ENCODE measurements around the gene DOCK1. TPM values are rescaled to one million over a fixed set of nuclear protein-coding genes. Genes with fewer than 3 reads are reported as not detected.
A peak's percentile ranks its signal among the peaks of the same experiment; 100 is the strongest.

The DOCK1 gene
- total RNA-seq, 2 donors from 2014 or later = 72.4 to 89.3 TPM

DNA sequence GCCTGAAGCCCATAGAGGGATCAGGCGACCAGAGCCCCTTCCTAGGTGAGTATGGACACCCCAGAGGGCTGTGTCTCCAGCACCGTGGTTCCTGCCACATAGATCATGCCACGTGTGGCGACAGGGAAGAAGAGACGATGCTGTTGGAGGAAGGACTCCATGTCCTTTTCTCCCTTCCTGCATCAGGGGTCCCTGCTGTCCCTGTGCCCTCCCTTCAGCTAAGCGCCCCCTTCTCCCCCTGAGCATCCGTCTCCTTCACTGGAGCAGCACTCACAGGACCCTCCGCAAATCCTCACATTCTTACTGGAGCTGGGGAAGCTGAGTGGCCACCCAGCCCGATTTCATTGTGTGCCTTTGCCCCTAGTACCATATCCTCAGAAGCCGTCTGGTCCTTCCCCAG, 558.3 kb downstream of the DOCK1 start:
- Histone ChIP-seq H3K4me3 (ENCODE audit: low read length) (no peak overlapping the region), H3K9ac (ENCODE audit: extremely low read depth, low read length, poor library complexity, severe bottlenecking) (no peak overlapping the region), H3K27ac (ENCODE audit: low read depth, low read length) (no peak overlapping the region), H3K27me3 (ENCODE audit: control insufficient read depth, insufficient read depth, low read length, poor library complexity, severe bottlenecking) (no peaks in the 10 kb centered on the region), H3K36me3 (ENCODE audit: control insufficient read depth, insufficient read depth, low read length) (no peaks in the 10 kb centered on the region), H3K9me3 (ENCODE audit: control insufficient read depth, low read length) (no peaks in the 10 kb centered on the region), H3K4me1 (ENCODE audit: control insufficient read depth, insufficient read depth, low read length) (no peaks in the 10 kb centered on the region)
- H3K4me1 Mint-ChIP-seq = no peaks in the 10 kb centered on the region
- H3K4me3 Mint-ChIP-seq = no peak overlapping the region
- DNase-seq = no peak
- no peak overlapping the region for H3K27ac Mint-ChIP-seq
- 84 to 100% methylated on average over 3 to 10 of the region's 10 CpGs for WGBS, 2 experiments (ENCODE audit: insufficient coverage in 1 of 2, insufficient read length in 1 of 2)
- TF ChIP-seq, protein P1, sequence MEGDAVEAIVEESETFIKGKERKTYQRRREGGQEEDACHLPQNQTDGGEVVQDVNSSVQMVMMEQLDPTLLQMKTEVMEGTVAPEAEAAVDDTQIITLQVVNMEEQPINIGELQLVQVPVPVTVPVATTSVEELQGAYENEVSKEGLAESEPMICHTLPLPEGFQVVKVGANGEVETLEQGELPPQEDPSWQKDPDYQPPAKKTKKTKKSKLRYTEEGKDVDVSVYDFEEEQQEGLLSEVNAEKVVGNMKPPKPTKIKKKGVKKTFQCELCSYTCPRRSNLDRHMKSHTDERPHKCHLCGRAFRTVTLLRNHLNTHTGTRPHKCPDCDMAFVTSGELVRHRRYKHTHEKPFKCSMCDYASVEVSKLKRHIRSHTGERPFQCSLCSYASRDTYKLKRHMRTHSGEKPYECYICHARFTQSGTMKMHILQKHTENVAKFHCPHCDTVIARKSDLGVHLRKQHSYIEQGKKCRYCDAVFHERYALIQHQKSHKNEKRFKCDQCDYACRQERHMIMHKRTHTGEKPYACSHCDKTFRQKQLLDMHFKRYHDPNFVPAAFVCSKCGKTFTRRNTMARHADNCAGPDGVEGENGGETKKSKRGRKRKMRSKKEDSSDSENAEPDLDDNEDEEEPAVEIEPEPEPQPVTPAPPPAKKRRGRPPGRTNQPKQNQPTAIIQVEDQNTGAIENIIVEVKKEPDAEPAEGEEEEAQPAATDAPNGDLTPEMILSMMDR (conservative IDR thresholded peaks at IDR 0.05) = no peak
- H3K27me3 Mint-ChIP-seq (ENCODE audit: insufficient read depth) = no peaks in the 10 kb centered on the region
- peaks cover 11% of the 10 kb centered on the region for H3K9me3 Mint-ChIP-seq
- H3K36me3 Mint-ChIP-seq (ENCODE audit: low read depth) = no peaks in the 10 kb centered on the region

DNA sequence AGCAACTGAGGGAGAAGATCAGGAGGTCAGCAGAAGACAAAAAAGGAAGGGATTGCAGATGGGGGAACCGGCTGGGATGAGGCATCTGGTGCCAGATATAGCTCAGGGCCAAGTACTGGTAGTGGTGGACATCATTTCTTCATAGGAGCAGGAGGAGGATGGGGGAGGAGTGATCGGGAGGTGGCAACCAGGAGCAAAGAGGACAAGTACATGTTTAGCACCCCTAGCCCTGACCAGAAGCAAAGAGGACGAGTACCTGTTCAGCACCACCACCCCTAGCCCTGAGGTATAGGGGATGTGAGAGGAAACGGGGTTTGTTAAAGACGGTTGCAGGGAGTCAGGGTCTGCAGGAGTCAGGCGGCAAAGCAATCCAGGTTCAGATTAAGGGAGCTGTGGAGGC, 559.3 kb downstream of the DOCK1 start:
- H3K9me3 Mint-ChIP-seq = peaks cover 5% of the 10 kb centered on the region
- Histone ChIP-seq H3K27me3 (ENCODE audit: control insufficient read depth, insufficient read depth, low read length, poor library complexity, severe bottlenecking) (no peaks in the 10 kb centered on the region), H3K9ac (ENCODE audit: extremely low read depth, low read length, poor library complexity, severe bottlenecking) (no peak overlapping the region), H3K4me3 (ENCODE audit: low read length) (no peak overlapping the region), H3K9me3 (ENCODE audit: control insufficient read depth, low read length) (no peaks in the 10 kb centered on the region), H3K27ac (ENCODE audit: low read depth, low read length) (no peak overlapping the region), H3K36me3 (ENCODE audit: control insufficient read depth, insufficient read depth, low read length) (no peaks in the 10 kb centered on the region), H3K4me1 (ENCODE audit: control insufficient read depth, insufficient read depth, low read length) (no peaks in the 10 kb centered on the region)
- H3K36me3 Mint-ChIP-seq (ENCODE audit: low read depth) = no peaks in the 10 kb centered on the region
- H3K27me3 Mint-ChIP-seq (ENCODE audit: insufficient read depth) = peaks cover 3% of the 10 kb centered on the region
- no peak overlapping the region for H3K4me3 Mint-ChIP-seq
- no peaks in the 10 kb centered on the region for H3K4me1 Mint-ChIP-seq
- DNase-seq = peak; percentile 19
- TF ChIP-seq, protein P1 (conservative IDR thresholded peaks at IDR 0.05) = no peak
- H3K27ac Mint-ChIP-seq = no peak overlapping the region
- WGBS, 2 experiments (ENCODE audit: insufficient coverage in 1 of 2, insufficient read length in 1 of 2) = 85 to 93% methylated on average over 2 to 6 of the region's 6 CpGs

DNA sequence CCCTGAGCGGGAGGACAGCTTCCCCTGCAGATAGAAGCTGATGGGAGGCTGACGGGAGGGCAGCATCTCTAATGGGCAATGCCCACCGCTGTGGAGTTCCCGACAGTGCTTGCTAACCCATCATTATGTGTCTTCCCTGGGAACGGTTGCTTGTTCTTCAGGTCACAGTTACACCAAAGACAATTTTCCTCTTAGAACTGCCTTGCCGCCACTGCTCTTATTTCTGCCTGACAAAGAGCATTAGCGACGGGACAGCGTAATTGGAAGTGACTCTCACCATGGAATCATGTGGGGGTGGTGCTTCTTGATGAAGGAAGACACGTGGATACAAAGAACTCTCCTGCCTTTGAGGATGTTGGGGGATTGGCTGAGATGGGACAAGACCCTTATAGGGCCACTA, 562.6 kb downstream of the DOCK1 start:
- Mint-ChIP-seq H3K36me3 (ENCODE audit: low read depth) (no peaks in the 10 kb centered on the region), H3K9me3 (no peaks in the 10 kb centered on the region), H3K27me3 (ENCODE audit: insufficient read depth) (peaks cover 3% of the 10 kb centered on the region), H3K4me3 (no peak overlapping the region), H3K27ac (no peak overlapping the region), H3K4me1 (no peaks in the 10 kb centered on the region)
- TF ChIP-seq, protein P1 (conservative IDR thresholded peaks at IDR 0.05) = no peak
- peak; percentile 13 for DNase-seq
- Histone ChIP-seq H3K4me1 (ENCODE audit: control insufficient read depth, insufficient read depth, low read length) (no peaks in the 10 kb centered on the region), H3K36me3 (ENCODE audit: control insufficient read depth, insufficient read depth, low read length) (no peaks in the 10 kb centered on the region), H3K4me3 (ENCODE audit: low read length) (no peak overlapping the region), H3K9ac (ENCODE audit: extremely low read depth, low read length, poor library complexity, severe bottlenecking) (no peak overlapping the region), H3K27me3 (ENCODE audit: control insufficient read depth, insufficient read depth, low read length, poor library complexity, severe bottlenecking) (no peaks in the 10 kb centered on the region), H3K27ac (ENCODE audit: low read depth, low read length) (no peak overlapping the region), H3K9me3 (ENCODE audit: control insufficient read depth, low read length) (no peaks in the 10 kb centered on the region)
- WGBS, 2 experiments (ENCODE audit: insufficient coverage in 1 of 2, insufficient read length in 1 of 2) = 83 to 93% methylated on average over 7 to 10 of the region's 10 CpGs

Data from endodermal cell (in vitro differentiated cells).